K562 (cell line): ENCODE measurements around the gene PDZK1.
"Not testable (repeated sequence)": the region's sequence is repeated elsewhere in the genome, so short reads cannot be mapped to it uniquely, and the experiment has no call there.

Experiments
- CREM ChIP-seq: IDR thresholded peaks from 2 replicates; pipeline ENCODE4 v1.6.1; 2014; ENCODE audit warnings: antibody characterized with exemption, low read depth
- HNRNPLL ChIP-seq: fragments of 200-400 bp; formaldehyde crosslinking; IDR thresholded peaks from 2 replicates; pipeline ENCODE4 v1.6.1; 2017; ENCODE audit warnings: low read length, low read depth, mild to moderate bottlenecking; ENCODE audit not compliant: poor library complexity, severe bottlenecking
- PHF8 ChIP-seq: fragments of 200-600 bp; sonication (generic); IDR thresholded peaks from 2 replicates; pipeline ENCODE4 v1.6.1; 2012; ENCODE audit warnings: mixed run types, mild to moderate bottlenecking, inconsistent platforms, low read length, moderate library complexity, borderline replicate concordance
- POLR2A ChIP-seq: fragments of 450-650 bp; conservative IDR thresholded peaks from 2 replicates; pipeline ENCODE4 v1.6.1; 2016
- TF ChIP-seq, protein P1 (sequence below), 3 experiments: IDR thresholded peaks in 2 of 3; conservative IDR thresholded peaks in 1 of 3; 2 replicates each; pipeline ENCODE4 v1.5.1; 2011 to 2012; ENCODE audit warnings: low read length in 3 of 3, mild to moderate bottlenecking in 3 of 3, control low read depth in 2 of 3, improper control_type of control experiment in 1 of 3, inconsistent platforms in 1 of 3, low read depth in 1 of 3, mixed read lengths in 1 of 3, moderate library complexity in 1 of 3; ENCODE audit not compliant: insufficient read depth in 2 of 3
- TF ChIP-seq, protein P2 (sequence below): fragments of 250-450 bp; sonication (Bioruptor Pico); IDR thresholded peaks from 2 replicates; pipeline ENCODE4 v1.5.0; 2020; ENCODE audit warnings: mild to moderate bottlenecking, borderline replicate concordance
- TF ChIP-seq, protein P3 (sequence below), 2 experiments: IDR thresholded peaks; 2 replicates each; pipeline ENCODE4 v1.6.1; 2011; ENCODE audit warnings: borderline replicate concordance in 1 of 2, control low read depth in 1 of 2, low read depth in 1 of 2, low read length in 1 of 2, mild to moderate bottlenecking in 1 of 2, mixed read lengths in 1 of 2, moderate library complexity in 1 of 2; ENCODE audit not compliant: insufficient read depth in 1 of 2, insufficient read length in 1 of 2, poor library complexity in 1 of 2, severe bottlenecking in 1 of 2; ENCODE audit errors: extremely low read depth in 1 of 2

DNA sequence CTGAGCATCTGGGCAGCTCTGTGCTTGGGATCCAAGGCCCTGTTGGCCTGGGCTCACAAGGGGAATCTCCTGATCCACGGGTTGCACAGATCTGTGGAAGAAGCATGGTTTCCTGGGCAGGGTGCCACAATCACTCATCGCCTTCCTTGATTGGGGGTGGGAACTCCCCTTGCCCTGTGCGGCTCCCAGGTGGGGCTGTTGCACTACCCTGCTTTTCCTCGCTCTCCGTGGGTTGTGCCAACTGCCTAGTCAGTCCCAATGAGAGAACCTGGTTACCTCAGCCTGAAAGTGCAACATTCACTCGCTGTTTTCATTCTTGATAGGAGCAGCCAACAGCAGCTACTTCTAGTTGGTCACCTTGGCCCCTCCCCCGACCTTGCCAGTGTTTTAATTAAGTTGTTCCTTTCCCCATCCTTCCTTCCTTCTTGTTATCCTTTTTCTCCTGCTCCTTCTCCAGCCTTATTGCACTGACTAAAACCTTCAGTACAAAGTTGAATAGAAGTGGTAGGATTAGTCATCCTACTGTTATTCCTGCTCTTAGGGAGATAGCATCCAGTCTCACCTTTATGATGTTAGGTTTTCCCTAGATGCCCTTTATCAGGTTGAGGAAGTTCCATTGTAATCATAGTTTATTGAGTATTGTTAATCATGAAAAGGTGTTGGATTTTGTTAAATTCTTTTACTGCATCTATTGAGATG lies 50.8 kb downstream of the PDZK1 start:
- TF ChIP-seq PHF8, CREM, HNRNPLL, POLR2A: not testable (repeated sequence)
- TF ChIP-seq, protein P1, sequence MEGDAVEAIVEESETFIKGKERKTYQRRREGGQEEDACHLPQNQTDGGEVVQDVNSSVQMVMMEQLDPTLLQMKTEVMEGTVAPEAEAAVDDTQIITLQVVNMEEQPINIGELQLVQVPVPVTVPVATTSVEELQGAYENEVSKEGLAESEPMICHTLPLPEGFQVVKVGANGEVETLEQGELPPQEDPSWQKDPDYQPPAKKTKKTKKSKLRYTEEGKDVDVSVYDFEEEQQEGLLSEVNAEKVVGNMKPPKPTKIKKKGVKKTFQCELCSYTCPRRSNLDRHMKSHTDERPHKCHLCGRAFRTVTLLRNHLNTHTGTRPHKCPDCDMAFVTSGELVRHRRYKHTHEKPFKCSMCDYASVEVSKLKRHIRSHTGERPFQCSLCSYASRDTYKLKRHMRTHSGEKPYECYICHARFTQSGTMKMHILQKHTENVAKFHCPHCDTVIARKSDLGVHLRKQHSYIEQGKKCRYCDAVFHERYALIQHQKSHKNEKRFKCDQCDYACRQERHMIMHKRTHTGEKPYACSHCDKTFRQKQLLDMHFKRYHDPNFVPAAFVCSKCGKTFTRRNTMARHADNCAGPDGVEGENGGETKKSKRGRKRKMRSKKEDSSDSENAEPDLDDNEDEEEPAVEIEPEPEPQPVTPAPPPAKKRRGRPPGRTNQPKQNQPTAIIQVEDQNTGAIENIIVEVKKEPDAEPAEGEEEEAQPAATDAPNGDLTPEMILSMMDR (IDR thresholded peaks at IDR 0.05 in 2 of 3, conservative IDR thresholded peaks at IDR 0.05 in 1 of 3; ENCODE audit: insufficient read depth in 2 of 3, low read depth in 1 of 3, low read length in 3 of 3), result not testable (repeated sequence)
- TF ChIP-seq, protein P2, sequence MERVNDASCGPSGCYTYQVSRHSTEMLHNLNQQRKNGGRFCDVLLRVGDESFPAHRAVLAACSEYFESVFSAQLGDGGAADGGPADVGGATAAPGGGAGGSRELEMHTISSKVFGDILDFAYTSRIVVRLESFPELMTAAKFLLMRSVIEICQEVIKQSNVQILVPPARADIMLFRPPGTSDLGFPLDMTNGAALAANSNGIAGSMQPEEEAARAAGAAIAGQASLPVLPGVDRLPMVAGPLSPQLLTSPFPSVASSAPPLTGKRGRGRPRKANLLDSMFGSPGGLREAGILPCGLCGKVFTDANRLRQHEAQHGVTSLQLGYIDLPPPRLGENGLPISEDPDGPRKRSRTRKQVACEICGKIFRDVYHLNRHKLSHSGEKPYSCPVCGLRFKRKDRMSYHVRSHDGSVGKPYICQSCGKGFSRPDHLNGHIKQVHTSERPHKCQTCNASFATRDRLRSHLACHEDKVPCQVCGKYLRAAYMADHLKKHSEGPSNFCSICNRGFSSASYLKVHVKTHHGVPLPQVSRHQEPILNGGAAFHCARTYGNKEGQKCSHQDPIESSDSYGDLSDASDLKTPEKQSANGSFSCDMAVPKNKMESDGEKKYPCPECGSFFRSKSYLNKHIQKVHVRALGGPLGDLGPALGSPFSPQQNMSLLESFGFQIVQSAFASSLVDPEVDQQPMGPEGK, result not testable (repeated sequence)
- TF ChIP-seq, protein P3, sequence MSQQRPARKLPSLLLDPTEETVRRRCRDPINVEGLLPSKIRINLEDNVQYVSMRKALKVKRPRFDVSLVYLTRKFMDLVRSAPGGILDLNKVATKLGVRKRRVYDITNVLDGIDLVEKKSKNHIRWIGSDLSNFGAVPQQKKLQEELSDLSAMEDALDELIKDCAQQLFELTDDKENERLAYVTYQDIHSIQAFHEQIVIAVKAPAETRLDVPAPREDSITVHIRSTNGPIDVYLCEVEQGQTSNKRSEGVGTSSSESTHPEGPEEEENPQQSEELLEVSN (IDR thresholded peaks at IDR 0.05; ENCODE audit: borderline replicate concordance in 1 of 2, extremely low read depth in 1 of 2, insufficient read depth in 1 of 2, insufficient read length in 1 of 2, low read depth in 1 of 2, low read length in 1 of 2, poor library complexity in 1 of 2, severe bottlenecking in 1 of 2), result not testable (repeated sequence)
